Hematopoietic multipotent progenitor cell treated with erythropoietin and hydrocortisone succinate and interleukin-3 and kit ligand, for 15 days (in vitro differentiated cells): Measurements from ENCODE around the gene PACS1.
A peak's percentile ranks its signal among the peaks of the same experiment; 100 is the strongest.

Experiments
- DNase-seq: peaks from one replicate; pipeline ENCODE4 v3.0.0-alpha.2; 2015; ENCODE audit warnings: low spot score

The PACS1 gene

DNA sequence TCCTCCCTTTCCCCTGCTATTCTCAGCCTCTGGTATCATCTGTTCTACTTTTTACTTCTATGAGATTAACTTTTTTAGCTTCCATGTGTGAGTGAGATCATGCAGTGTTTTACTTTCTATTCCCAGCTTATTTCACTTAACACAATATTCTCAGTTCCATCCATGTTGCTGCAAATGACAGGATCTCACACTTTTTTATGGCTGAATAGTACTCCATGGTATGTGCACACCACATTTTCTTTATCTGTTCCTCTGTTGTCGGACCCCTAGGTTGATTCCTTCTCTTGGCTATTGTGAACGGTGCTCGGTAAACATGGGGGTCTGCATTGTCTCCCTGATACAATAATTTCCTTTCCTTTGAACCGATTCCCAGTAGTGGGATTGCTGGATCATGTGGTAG is 117.4 kb downstream of the PACS1 start:
- DNase-seq = no peak

DNA sequence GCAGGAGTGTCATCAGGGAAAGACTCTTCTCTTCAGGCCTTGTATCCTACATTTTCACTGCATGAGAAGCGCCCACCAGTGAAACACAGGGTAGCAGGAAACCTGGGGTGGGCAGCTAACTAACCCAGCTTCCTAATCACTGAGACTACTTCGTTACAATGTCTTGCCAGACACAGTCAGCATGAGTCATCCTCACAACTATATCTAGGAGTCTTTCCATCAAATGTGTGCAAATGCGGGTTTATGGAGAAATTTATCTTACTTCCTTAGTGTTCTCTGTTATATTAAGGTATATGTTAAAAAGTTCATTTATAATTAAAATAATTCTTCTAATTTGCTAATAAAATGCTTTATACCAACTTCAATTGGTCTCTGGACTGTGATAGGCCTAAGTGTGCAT is 118.5 kb downstream of the PACS1 start:
- no peak for DNase-seq

DNA sequence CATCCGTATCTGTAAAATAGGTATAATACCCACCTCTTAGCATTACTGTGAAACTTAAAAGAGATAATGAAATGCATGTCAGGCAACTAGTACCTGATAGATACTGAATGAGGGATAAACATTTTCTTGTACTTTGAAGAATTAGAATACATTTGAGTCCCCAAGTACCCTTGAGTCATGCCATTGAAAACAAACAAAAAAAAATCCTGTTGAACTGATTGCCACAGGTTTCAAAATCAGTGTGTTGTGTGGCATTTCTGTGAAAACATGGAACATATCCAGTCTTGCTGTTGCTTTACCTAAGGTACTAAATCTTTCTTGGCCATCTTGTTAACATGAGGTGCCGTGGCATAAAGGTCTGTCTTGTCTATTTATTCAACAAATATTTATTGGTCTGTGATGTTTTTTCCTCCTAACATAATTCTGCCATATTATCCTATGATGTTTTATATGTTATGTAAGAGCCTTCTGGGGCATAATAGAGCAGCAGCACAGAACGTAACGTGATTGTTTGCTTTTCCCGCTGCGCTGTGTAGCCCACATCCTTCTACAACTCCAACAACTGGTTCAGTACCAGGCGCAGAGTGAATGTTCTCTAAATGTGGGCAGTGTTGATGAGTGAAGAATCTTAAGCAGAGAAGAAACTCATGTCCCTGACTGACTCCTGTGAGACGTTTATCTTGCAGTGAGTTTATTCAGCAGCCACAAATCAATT is 119.1 kb downstream of the PACS1 start:
- no peak for DNase-seq

- no peak for DNase-seq
These were observed 120.7 kb downstream of the PACS1 start for GRCh38 chr11:66190786-66191185.

- no peak for DNase-seq
These were observed 122.2 kb downstream of the PACS1 start for GRCh38 chr11:66192181-66192863.

DNA sequence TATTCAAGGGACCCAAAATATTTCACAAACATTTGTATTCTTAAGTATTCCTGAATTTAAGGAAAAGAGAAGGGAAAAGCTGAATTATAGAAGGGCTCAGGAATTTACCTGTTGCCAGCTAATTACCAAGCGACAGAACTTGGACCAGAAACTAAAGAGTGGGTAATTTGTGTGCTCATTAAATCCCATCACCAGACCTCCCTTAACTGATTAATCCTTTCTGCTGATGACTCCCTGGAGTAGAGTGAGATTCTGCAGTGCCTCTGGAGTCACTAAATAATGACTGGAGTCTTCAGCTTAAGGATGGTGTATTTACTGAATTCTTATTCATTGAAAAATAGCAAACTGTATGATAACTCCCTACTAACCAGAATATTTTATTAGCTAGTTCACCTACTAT is 124.3 kb downstream of the PACS1 start:
- no peak for DNase-seq

- DNase-seq = peak; percentile 29
These were observed 125.8 kb downstream of the PACS1 start for GRCh38 chr11:66195867-66196266.

- DNase-seq = no peak
These were observed 133.8 kb downstream of the PACS1 start for GRCh38 chr11:66203847-66204246.

- DNase-seq = no peak
These were observed 134.3 kb downstream of the PACS1 start for GRCh38 chr11:66204412-66204811.

DNA sequence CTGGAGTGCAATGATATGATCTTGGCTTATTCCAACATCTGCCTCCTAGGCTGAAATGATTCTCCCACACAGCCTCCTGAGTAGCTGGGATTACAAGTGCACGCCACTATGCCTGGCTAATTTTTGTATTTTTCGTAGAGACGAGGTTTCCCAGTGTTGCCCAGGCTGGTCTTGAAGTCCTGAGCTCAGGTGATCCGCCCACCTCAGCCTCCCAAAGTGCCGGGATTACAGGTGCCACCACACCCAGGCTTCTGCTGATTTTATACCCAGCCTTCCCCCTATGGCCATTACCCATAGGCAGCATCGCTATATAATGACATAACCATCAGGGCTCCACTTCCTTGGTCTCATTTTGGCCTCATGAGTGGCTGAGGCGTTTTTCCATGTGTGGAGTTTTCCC is 137.7 kb downstream of the PACS1 start:
- no peak for DNase-seq

DNA sequence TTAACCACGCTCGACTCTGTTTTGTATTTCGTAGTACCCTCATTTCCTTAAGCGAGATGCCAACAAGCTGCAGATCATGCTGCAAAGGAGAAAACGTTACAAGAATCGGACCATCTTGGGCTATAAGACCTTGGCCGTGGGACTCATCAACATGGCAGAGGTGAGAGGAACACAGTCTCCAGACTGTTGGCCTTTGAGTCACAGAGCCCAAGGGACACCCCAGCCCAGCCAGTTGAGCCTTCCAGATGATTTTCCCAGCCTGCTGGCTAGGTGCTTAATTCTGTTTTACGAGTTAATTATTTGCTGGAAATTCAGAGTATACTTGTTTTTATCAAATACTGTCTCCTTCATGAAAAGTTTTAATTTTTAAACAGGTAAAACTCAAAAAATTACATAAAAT is 141.0 kb downstream of the PACS1 start:
- DNase-seq = no peak

- DNase-seq = no peak
These were observed 146.8 kb downstream of the PACS1 start for GRCh38 chr11:66216911-66217310.

DNA sequence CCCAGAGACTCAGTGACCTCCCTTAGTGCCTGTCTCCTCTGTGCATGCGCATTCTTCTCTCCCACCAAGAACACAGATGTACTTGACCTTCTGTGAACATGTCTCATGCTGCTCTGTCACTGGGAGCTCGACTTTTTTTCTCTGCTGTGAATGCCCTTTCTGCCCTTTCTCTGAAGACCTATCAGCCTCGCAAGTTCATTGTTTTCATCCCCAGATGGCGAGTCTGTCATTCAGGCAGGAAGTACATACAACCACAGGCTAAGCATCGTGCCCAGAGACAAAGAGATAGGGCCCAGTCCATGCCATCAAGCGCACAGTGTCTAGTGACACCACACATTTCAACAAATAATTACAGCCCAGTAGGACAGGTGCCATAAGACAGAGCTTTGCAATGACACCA is 148.0 kb downstream of the PACS1 start:
- no peak for DNase-seq

DNA sequence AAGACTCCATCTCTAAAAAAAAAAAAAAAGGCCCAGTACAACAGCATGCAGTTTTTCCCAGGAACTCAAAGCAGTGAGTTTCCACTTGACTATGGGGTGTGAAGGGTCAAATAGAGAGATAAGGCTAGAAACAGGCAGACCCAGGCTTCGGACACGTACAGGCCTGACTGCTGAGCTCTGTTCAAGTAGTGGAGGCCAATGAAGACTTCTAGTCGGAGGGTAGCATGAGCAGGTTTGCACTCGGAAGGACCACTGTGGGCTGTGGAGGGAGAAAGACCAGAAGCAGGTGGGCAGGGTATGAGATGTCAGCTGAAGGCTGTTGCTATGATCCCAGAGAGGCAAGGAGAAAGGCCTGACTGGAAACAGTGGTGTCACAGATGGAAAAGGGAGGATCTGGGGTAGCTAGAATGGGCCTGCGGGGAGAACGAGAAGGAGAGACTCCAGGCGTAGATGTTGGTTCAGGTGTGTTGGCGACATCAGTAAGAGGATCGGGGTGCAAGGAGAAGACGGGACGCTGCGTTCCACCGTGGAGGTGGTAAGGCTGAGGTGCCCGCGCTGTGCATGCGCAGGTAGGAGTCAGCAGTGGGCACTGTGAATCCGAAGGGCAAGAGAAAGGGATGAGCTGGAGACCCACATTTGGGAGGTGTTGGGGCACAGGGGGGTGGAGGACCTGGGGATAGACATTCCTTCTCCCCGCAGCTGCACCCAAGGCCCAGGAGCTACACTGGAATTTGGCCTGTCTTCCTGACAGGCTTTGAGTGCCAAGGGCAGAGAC is 149.0 kb downstream of the PACS1 start:
- no peak for DNase-seq

GRCh38 chr11:66219846-66220565 is 149.9 kb downstream of the PACS1 start:
- DNase-seq = no peak

DNA sequence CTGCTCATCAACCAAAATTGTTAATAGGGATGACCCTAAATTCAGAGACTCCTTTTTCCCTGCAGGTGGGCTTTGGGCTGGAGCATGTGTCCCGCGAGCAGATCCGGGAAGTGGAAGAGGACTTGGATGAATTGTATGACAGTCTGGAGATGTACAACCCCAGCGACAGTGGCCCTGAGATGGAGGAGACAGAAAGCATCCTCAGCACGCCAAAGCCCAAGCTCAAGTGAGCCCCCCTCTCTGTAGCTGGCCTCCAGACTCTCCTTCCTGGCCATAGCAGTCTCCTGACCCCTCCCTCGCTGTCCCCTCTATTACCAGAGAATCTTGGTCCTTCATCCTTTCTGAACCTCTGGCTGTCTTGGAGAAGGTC is 150.5 kb downstream of the PACS1 start:
- DNase-seq = no peak

DNA sequence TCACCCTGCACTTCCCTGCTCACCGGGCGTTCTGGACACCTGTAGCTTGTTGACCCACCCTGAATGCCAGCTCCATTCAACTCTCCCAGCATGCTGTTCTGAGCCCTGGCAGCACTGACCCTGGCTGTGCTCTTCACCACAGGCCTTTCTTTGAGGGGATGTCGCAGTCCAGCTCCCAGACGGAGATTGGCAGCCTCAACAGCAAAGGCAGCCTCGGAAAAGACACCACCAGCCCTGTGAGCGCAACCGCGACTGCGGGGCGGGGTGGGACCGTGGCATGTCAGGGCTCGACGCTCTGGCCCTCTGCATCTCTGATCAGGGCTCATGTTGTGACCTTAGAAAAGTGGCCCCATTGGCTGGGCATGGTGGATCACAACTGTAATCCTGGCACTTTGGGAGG is 150.9 kb downstream of the PACS1 start:
- no peak for DNase-seq

DNA sequence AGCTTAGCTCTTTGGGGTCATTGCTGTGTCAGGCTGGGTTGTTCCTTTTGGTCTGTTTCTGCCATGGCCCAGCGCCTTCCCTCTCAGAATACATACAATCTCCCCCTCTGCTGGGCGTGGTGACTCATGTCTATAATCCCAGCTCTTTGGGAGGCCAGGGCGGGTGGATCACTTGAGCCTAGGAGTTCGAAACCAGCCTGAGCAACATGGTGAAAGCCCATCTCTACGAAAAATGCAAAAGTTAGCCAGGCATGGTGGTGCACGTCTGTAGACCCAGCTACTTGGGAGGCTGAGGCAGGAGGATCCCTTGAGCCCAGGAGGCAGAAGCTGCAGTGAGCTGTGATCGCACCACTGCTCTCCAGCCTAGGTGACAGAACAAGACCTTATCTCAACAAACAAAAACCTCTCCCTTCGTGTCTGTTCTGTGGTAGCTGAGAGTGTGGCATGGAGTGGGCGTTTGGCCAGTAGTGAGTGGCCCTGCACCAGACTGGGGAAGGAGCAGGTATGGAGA is 151.7 kb downstream of the PACS1 start:
- DNase-seq = no peak

- DNase-seq = peak; percentile 94
These were observed 152.5 kb downstream of the PACS1 start for GRCh38 chr11:66222358-66223149.

DNA sequence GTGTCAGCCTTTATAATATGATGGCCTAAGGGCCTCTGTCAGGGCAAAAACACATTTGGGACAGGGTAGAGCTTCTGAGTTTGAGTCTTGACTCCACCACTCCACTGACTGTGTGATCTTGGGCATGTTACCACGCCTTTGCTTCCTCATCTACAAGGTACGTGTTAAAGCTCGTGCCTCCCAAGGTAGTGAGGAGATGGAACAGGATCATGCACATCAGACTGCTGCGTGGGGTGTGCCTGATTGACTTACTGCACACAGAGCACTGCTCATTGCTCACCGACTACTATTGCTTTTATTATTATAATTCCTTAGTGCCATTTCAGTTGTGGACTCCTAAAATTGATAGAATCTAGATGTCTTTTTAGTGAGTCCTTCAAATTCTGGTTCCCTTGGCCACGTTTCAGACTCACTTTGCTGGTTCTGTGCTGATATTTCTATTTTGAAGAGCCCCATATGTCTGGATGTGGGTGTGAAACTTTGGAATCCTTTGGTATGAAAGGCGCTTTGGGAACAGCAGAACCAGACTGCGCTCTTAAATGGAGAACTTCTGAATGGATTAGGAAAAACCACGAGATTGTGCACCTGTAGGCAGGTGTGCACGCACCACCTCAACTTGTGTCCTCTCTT is 154.3 kb downstream of the PACS1 start:
- no peak for DNase-seq

GRCh38 chr11:66225066-66225465 is 155.0 kb downstream of the PACS1 start:
- DNase-seq = no peak
